Measurements from ENCODE around the gene SMARCD1. TPM values are rescaled to one million over a fixed set of nuclear protein-coding genes. Genes with fewer than 3 reads are reported as not detected.

The SMARCD1 gene
- total RNA-seq, 6 experiments from 2014 or later, result 37.6 to 59.1 (median 44.2) TPM

- no peak for TF ChIP-seq CTCF (IDR thresholded peaks at IDR 0.05)
- peaks cover 5% of the 10 kb centered on the region for H3K27me3 Mint-ChIP-seq (ENCODE audit: insufficient read depth)
- no peak overlapping the region for H3K27ac Mint-ChIP-seq
- H3K36me3 Mint-ChIP-seq (ENCODE audit: low read depth), result peaks cover 33% of the 10 kb centered on the region
- no peak for DNase-seq
- H3K9me3 Mint-ChIP-seq, result no peaks in the 10 kb centered on the region
- H3K4me3 Mint-ChIP-seq, result no peak overlapping the region
- H3K4me1 Mint-ChIP-seq (ENCODE audit: low read depth), result no peaks in the 10 kb centered on the region
Observed at GRCh38 chr12:50120521-50120920, 35.4 kb downstream of the SMARCD1 start.

GRCh38 chr12:50120953-50121352 is 35.8 kb downstream of the SMARCD1 start:
- no peak overlapping the region for H3K27ac Mint-ChIP-seq
- H3K9me3 Mint-ChIP-seq, result no peaks in the 10 kb centered on the region
- H3K27me3 Mint-ChIP-seq (ENCODE audit: insufficient read depth), result peaks cover 4% of the 10 kb centered on the region
- no peak for TF ChIP-seq CTCF (IDR thresholded peaks at IDR 0.05)
- H3K36me3 Mint-ChIP-seq (ENCODE audit: low read depth), result peaks cover 29% of the 10 kb centered on the region
- no peak for DNase-seq
- H3K4me3 Mint-ChIP-seq, result no peak overlapping the region
- H3K4me1 Mint-ChIP-seq (ENCODE audit: low read depth), result no peaks in the 10 kb centered on the region

DNA sequence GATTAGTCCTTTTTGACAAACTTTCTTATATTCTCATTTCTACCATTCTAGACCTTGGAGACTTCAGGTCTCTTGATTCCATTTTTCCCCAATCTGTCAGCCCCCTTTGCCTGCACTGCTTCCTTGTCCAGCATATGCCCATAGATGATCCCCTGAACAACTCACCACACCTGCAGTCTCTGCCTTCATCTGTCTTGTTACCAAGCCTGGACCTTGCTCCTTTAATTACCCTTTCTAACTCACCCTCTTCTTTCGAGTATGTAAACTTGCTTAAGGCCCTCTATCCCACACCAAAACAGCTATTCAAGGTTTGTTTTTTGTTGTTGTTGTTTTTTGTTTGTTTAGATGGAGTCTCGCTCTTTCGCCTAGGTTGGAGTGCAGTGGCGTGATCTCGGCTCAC is 36.5 kb downstream of the SMARCD1 start:
- H3K27ac Mint-ChIP-seq, result no peak overlapping the region
- H3K36me3 Mint-ChIP-seq (ENCODE audit: low read depth), result peaks cover 27% of the 10 kb centered on the region
- DNase-seq, result no peak
- peaks cover 2% of the 10 kb centered on the region; the same call in 1 of the 2 replicates for H3K27me3 Mint-ChIP-seq (ENCODE audit: insufficient read depth)
- no peaks in the 10 kb centered on the region for H3K4me1 Mint-ChIP-seq (ENCODE audit: low read depth)
- no peak for TF ChIP-seq CTCF (IDR thresholded peaks at IDR 0.05)
- no peak overlapping the region for H3K4me3 Mint-ChIP-seq
- H3K9me3 Mint-ChIP-seq, result no peaks in the 10 kb centered on the region

- DNase-seq, result no peak
- no peak overlapping the region for H3K4me3 Mint-ChIP-seq
- H3K36me3 Mint-ChIP-seq (ENCODE audit: low read depth), result peaks cover 24% of the 10 kb centered on the region
- no peak overlapping the region for H3K27ac Mint-ChIP-seq
- H3K4me1 Mint-ChIP-seq (ENCODE audit: low read depth), result no peaks in the 10 kb centered on the region
- no peaks in the 10 kb centered on the region for H3K9me3 Mint-ChIP-seq
- H3K27me3 Mint-ChIP-seq (ENCODE audit: insufficient read depth), result peaks cover 1% of the 10 kb centered on the region; the same call in 1 of the 2 replicates
- no peak for TF ChIP-seq CTCF (IDR thresholded peaks at IDR 0.05)
Observed at GRCh38 chr12:50123203-50123602, 38.1 kb downstream of the SMARCD1 start.

- Mint-ChIP-seq H3K4me1 (ENCODE audit: low read depth) (peaks cover 2% of the 10 kb centered on the region), H3K27me3 (ENCODE audit: insufficient read depth) (peaks cover 1% of the 10 kb centered on the region), H3K9me3 (no peaks in the 10 kb centered on the region), H3K36me3 (ENCODE audit: low read depth) (peaks cover 21% of the 10 kb centered on the region), H3K4me3 (no peak overlapping the region), H3K27ac (no peak overlapping the region)
- no peak for DNase-seq
- TF ChIP-seq CTCF (IDR thresholded peaks at IDR 0.05), result no peak
Observed at GRCh38 chr12:50127546-50127945, 42.4 kb downstream of the SMARCD1 start.

DNA sequence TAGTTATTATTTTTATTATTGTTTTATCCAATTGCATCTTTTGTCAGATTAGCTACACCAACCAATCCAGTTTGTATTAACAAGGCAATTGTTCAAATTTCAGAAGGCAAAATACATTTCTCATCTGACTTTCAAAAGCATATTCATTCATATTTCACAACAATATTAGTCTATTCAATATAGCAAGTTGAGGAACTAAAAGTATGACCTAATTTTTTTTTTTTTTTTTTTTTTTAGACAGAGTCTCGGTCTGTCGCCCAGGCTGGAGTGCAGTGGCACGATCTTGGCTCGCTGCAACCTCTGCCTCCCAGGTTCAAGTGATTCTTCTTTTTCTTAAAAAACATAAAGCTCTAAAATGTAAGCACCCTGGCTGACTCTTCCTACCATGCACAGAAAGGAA is 44.1 kb downstream of the SMARCD1 start:
- peaks cover 6% of the 10 kb centered on the region for H3K4me1 Mint-ChIP-seq (ENCODE audit: low read depth)
- no peaks in the 10 kb centered on the region for H3K9me3 Mint-ChIP-seq
- H3K36me3 Mint-ChIP-seq (ENCODE audit: low read depth), result peaks cover 26% of the 10 kb centered on the region
- H3K4me3 Mint-ChIP-seq, result no peak overlapping the region
- H3K27ac Mint-ChIP-seq, result no peak overlapping the region
- no peak for DNase-seq
- TF ChIP-seq CTCF (IDR thresholded peaks at IDR 0.05), result no peak
- H3K27me3 Mint-ChIP-seq (ENCODE audit: insufficient read depth), result peaks cover 1% of the 10 kb centered on the region
